Muscle of arm (tissue), 12 donors: ENCODE measurements around the gene CES1. TPM values are rescaled to one million over a fixed set of nuclear protein-coding genes. Genes with fewer than 3 reads are reported as not detected.
A peak's percentile ranks its signal among the peaks of the same experiment; 100 is the strongest.
"Not testable (repeated sequence)": the region's sequence is repeated elsewhere in the genome, so short reads cannot be mapped to it uniquely, and the experiment has no call there.

Experiments used
- DNase-seq: peaks from one replicate; pipeline ENCODE4 v3.0.0-alpha.2; 2013
- polyA plus RNA-seq, 12 donors: library from polyadenylated mRNA; unstranded; fragments of 120-200 nt; gene quantifications; one replicate each; pipeline ENCODE4 v1.2.1, GENCODE V29; 2013; ENCODE audit not compliant: insufficient read length in 12 of 12

Gene CES1
- polyA plus RNA-seq, 12 donors = 0.29 to 1.6 (median 0.53) TPM; not detected in 2

DNA sequence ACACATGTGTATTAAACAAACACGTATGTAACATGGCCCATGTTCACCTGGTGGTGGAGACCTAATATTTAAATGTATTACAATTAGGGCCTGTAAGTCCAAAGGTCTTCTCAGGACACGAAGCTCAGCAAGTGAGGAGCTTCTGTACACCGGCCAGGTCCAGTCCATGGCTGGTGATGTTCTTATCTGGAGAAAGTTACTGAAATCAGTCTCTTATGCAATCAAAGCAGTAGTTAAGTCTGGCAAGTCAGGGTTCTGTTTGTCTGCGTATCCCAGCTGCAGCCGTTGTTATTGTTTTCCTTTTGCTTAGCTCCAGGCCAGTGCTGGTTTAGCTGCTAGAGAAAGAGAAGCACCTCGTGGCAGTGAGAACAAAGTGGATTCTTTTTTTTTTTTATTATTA, 41.4 kb downstream of the CES1 start:
- DNase-seq = not testable (repeated sequence)

DNA sequence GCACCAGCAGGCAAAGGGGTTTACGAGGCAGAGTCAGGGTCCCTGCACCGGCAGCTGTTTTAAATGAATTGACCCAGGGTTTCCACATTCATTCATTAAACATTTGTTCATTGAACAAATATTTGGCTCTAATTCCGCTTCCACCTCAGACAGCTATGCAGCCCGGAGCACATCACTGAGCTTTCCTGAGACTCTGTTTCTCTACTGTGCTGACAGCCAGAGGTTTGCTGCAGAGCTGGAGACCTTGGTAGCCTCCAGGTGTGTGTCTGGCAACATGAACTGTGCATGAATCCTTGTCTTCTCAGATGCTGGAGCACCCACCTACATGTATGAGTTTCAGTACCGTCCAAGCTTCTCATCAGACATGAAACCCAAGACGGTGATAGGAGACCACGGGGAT, 42.7 kb downstream of the CES1 start:
- not testable (repeated sequence) for DNase-seq

DNA sequence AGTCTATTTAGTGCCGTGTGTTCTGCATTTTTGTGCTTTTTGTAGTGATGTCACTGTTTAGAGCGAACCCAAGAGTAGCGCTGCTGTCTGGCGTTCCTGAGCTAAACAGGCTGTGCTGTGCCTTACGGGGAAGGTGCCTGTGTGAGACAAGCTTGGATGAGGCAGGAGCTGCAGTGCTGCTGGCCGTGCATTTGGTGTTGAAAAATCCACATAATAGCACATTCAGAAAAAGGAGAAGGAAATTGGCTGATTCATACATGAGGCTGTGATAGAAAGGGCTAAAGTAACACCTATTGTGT, 50.2 kb downstream of the CES1 start:
- not testable (repeated sequence) for DNase-seq

DNA sequence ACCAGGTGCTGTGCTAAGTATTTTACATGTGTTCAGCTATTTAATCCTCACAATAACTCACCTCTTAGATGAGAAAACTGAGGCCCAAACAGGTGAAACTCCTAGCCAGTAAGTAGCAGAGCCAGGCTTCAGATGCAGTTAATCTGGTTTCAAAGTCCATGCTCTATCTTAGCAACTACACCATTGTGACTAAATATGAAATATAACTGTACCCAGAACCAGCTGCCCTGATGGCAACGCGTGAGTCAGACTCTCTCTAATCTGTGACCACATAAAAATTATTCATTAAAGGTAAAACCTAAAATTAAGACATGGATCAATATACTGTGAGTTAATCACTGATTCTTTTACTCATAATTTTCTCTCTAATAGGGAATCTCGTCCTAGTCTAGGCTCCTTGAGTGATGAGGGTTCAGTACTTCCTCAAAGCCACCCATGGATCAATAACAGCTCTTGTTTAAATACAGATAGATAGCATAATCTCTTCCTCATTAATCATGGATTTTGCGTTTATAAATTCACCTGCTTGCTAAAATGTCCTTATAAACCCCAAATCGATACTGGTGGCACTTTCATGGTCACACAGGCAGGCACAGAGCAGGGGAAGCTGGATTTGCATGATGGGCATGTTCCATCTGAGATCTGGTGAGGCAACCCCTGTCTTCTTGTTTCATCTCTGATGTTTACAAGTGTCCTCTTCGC, 50.7 kb downstream of the CES1 start:
- not testable (repeated sequence) for DNase-seq

DNA sequence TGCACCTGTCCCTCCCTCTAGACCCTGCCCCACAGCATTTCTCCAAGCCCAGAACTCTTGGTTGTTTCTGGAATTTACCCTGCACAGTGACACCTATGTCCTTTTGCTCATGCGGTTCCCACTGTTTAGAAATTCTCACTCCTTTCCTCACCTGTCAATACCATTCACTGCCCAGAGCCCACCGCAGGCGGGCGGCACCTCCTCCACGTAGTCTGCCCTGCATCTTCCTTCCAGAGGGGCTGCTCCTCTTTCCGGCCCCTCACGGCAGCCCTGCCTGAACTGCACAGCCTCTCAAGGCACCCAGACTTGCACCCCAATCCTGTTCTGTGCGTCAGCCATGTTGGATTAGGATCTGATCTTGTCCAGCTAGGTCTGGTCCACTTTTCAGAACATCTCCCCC, 51.4 kb downstream of the CES1 start:
- DNase-seq = not testable (repeated sequence)

DNA sequence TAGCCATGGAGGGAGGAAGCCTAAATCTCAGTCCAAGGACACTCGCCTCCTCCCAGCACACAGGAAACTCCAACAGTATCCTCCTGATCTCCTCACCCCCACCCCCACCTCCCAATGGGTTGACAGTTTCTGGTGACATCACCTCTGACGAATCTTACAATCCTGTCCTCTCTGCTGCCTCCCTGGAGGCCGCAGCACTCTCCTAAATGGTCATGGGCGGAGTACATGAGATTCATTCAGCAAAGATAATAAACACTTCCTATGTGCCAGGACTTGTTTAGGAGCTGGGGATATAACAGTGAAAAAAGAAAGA, 52.8 kb downstream of the CES1 start:
- not testable (repeated sequence) for DNase-seq

DNA sequence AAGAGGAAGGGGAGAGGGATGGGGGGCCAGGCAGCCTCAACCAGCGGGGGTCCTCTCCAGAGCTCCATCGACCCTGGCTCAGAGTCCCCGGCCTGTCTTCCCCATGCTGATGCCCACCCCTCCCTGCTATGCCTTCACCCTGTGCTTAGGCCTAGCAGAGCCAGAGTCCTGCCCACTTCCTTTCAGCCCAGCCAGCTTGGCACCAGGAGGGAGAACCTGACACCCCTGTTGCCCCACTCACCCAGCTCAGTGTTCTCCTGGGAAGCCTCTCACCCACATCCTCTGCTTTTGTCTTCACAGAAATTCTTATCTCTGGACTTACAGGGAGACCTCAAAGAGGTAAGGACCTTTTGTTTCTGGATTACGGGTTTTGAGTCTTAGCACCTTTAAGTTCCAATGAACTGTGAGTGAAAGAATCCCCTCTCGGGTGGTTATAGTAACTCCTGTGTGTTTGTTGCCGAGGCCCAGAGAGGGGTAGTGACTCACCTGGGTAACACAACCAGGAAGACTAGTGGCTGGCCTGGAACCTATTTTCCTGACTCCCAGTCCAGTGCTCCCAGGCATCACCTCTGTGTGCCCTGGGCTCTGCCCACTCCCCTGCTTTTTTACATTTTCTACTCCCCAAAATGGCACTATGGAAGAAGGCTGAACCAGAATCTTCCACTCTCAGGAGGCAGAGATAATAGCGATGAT, 53.3 kb downstream of the CES1 start:
- no peak for DNase-seq

DNA sequence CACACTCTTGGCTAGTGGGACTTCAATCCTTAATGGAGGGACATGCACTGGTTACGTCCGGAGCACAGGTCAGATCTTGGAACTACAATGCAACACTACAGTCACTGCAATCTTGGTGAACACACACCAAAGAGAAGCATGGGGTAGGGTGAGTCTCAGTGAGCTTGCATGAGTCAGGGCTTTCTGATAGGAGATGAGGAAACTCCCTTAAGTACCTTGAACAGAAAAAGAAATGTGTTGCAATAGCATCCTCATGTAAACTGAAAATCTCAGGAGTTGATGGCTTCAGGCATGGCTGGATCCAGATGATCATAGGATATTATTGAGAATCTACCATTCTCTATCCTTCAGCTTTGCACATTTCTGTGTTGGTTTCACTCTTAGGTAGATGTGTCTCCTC, 54.1 kb downstream of the CES1 start:
- DNase-seq = no peak

DNA sequence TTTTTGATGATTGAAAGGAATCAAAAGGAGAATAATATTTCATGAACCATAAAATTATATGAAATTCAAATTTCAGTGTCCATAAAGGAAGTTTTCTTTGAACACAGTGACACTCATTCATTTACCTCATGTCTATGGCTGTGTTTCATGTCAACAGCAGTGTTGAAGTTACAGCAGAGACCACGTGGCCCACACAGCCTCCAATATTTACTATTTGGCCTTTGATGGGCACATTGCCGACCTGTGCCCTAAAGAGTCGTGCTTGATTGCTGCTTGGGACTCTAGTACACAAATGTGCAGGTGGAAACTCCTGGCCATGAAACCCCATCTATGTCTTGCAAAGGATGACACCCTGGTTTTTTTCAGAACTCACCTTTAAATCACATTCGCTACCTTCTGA, 57.0 kb downstream of the CES1 start:
- DNase-seq = no peak

DNA sequence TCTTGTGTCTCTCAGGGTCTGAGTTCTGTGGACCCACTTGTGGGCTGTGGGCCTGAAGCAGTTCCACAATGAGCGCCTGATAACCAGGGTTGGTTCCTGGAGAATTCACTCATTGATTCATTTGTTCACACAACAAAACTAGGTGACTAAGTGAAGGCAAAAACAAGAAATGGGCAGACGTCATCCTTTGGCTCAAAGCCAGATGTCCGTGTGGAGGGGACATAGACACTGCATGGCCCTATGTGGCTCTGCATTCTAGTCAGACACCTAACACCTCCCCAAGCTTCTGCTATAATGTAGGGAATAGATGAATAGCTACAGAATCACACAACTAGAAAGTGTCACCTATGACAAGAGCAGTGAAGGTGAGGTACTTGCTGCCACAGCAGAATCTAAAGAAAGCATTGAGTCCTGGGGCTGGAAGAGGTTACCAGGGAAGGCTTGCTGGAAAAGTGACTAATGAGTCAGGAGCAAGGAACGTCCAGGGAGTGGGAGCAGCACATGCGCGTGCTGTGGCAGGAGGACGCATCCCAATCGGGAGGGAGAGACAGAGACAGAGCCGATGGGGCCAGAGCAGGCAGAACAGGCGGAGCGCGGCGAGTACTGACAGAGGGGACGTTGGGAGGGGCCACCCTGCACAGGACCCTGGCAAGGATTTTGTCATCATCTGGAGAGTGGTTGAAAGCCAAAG, 58.9 kb downstream of the CES1 start:
- no peak for DNase-seq

DNA sequence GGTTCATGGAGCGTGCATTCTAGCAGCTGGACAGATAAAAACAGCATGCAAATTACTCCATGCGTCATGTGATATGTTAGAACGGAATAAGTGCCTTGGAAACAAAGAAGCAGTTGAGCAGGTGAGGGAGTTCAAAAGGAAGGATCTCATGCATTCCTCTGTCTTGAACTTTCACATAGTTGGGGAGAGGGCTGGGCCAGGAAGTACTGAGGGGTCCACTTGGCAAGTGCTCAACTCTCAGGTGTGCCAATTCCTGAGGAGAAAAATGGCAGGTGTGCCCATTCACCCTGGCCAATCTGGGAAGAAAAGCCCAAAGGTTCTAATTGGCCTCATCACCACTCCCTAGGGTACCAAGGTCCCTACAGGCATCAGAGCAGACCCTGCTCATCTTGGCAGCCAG, 67.7 kb downstream of the CES1 start:
- no peak for DNase-seq

DNA sequence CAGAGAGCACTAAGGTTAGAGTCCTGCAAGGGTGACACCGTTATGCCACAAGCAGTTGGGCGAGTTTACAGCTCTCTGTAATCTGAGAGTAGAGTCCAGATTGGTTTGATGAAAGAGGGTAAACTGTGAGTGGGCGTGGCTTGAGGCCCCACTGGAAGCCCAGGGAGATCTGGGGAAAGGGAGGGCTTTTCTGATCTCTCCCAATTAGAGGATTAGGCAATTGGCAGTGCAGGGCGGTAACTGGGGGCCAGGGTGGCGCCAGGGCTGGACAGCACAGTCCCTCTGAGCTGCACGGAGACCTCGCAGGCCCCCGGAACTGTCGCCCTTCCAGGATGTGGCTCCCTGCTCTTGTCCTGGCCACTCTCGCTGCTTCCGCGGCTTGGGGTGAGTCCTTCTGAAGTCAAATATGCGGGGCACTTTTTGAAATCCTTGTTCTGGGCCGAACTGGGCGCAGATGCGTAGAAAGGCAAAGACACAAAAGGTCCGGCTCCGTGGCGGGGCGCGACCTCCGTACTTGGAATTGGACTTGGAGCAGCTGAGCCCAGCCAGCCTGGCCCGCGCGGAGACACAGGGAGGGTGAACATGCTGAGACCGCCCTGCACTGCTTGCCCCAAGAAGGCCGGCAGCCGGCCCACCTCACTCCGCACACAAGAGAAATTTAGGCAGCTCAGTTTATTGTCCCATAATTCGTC, 72.4 kb downstream of the CES1 start:
- DNase-seq = peak; percentile 6

DNA sequence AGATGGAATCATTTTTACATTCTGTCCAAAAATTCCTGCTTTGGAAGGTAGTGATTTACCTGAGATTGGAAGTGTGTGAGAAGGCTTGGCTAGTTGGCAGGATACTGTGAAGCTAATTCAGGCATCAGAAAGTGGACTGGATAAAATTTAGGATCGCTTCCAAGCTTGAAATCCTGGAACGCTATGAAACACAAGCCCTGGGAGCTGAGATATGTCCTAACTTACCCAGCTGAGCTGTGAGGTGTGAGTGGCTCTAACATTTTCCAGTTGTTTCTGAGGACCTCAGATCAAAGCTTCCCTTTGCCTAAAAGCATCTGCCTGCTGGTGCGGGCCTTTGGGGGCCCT, 73.0 kb downstream of the CES1 start:
- DNase-seq = not testable (repeated sequence)

DNA sequence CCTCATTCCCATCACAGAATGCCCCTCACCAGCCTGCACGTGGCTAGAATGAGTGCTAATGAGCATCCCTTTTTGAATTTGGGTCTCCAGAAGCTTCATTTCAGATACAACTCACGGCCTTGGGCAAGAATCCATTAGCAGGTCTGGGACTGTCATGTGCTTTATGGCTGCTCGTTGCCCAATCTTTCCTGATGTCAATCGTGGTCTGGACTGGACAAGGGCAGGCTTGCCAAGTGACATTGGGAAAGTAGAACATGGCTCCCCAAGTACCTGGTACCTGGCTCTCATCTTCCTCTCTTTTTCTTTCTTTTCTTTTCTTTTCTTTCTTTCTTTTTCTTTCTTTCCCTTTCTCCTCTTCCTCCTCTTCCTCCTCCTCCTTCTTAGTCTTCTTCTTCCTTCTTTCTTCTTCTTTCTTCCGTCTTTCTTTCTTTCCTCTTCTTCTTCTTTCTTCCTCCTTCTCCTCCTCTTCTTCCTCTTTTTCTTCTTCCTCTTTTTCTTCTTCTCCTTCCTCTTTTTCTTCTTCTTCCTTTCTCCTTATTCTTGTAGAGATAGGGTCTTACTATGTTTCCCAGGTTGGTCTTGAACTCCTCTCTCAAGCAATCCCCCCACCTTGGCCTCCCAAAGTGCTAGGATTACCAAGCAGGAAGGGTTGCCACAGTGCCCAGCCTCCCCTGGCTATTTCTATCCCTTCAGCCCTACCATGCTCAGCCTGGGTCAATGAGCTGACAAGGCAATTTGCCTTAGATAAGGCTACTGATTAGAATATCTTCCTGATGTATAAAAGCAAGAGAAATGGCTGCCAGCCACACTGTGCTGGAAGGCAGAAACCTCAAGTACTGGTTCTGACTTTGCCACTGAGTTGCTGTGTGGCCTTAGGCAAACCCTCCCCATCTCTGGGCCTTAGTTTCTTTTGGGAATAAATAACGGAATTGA, 75.0 kb downstream of the CES1 start:
- DNase-seq = not testable (repeated sequence)

DNA sequence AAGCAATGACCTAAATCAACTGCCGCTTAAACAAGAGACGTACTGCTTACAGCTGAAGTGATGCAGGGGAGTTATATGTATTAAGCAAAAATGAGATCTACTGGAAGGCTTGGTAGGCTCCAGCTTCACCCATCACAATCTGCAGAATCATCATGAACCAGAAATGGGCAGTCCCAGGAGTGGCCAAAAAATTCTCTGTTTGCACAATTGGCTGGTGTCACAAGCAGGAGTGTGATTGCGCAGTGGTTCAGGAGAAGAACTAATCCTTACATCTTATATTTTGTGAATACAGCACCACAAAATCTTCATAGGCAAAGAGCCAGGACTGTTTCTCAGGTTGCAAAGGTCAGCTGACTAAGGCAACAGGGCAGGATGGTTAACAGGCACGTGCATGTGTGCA, 75.9 kb downstream of the CES1 start:
- no peak for DNase-seq

DNA sequence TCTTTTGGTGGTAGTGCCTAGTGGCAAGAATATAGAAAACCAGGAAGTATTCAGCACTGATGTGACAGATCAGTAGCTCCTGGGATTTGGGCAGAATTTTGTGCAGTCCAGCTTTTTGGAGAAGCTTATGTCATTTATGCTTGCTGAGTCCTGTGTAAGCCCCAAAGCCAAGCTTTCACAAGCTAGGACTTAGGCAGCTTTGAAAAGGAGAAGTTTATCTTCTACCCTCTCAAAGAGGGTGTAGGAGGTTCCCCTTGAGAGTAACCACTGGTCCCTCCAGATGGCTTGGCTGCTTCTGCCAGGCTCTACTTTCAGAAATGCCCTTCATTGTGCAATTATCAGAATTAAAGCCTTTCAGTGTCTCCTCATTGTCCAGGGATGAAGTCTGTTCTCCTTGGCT, 78.8 kb downstream of the CES1 start:
- no peak for DNase-seq

DNA sequence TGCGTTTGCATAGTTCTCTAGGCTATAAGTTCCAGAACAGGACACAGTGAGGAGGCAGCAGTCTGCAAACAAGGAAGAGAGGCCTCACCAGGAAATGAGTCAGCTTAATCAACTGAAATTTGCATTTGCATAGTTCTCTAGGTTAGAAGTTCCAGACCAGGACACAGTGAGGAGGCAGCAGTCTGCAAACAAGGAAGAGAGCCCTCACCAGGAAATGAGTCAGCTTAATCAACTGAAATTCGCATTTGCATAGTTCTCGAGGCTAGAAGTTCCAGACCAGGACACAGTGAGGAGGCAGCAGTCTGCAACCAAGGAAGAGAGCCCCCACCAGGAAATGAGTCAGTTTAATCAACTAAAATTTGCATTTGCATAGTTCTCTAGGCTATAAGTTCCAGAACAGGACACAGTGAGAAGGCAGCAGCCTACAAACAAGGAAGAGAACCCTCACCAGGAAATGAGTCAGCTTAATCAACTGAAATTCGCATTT, 79.7 kb downstream of the CES1 start:
- not testable (repeated sequence) for DNase-seq
